ENCODE results near the gene COX4I2. TPM values are rescaled to one million over a fixed set of nuclear protein-coding genes. Genes with fewer than 3 reads are reported as not detected.

Gene COX4I2
- total and polyA plus RNA-seq, 2 of the 8 experiments (the other 6 are each of a cell fraction or from before 2014, with no cell fraction given), result 0.26 TPM; not detected in 1

GRCh38 chr20:31652917-31653396, 15.2 kb downstream of the COX4I2 start:
- Histone ChIP-seq H3K79me1 (ENCODE audit: low read depth, low read length) (no peaks in the 10 kb centered on the region), H2BK12ac (ENCODE audit: low read depth, low read length) (no peak overlapping the region), H2BK20ac (ENCODE audit: low read length) (no peak overlapping the region), H3K56ac (replicated peaks; ENCODE audit: insufficient read length, low read depth, low read length) (no peak overlapping the region), H3K27ac (ENCODE audit: low read depth, low read length) (no peak overlapping the region), H3K79me2 (ENCODE audit: control insufficient read depth in 1 of 2, insufficient read depth in 2 of 2, low read length in 2 of 2) (no peaks in the 10 kb centered on the region), H3K4me2 (ENCODE audit: insufficient read depth in 1 of 2, low read depth in 2 of 2, low read length in 2 of 2) (no peak overlapping the region), H4K8ac (ENCODE audit: extremely low read depth, insufficient read depth, low read length) (no peak overlapping the region), H3K36me3 (ENCODE audit: control insufficient read depth in 2 of 4, insufficient read depth in 4 of 4, low read length in 3 of 4) (no peaks in the 10 kb centered on the region), H3K27me3 (replicated peaks in 1 of 4; ENCODE audit: control insufficient read depth in 3 of 4, extremely low read depth in 1 of 4, insufficient read depth in 3 of 4, low read length in 3 of 4) (no peaks in the 10 kb centered on the region), H4K20me1 (replicated peaks in 1 of 2; ENCODE audit: control insufficient read depth in 1 of 2, insufficient read depth in 2 of 2, low read length in 2 of 2) (no peaks in the 10 kb centered on the region), H3K23me2 (ENCODE audit: low read depth, low read length) (no peaks in the 10 kb centered on the region), H3K14ac (ENCODE audit: insufficient read length) (no peak overlapping the region), H2BK5ac (ENCODE audit: low read depth, low read length) (no peak overlapping the region), H3K4ac (replicated peaks; ENCODE audit: insufficient read length, low read depth, low read length) (no peak overlapping the region), H2BK120ac (replicated peaks; ENCODE audit: low read depth, low read length) (no peak overlapping the region), H3K23ac (ENCODE audit: insufficient read length) (no peak overlapping the region), H2AFZ (ENCODE audit: low read length) (no peak overlapping the region), H3K4me3 (ENCODE audit: extremely low read depth in 1 of 4, insufficient read depth in 2 of 4, low read depth in 3 of 4, low read length in 4 of 4) (no peak overlapping the region), H3K4me1 (replicated peaks in 1 of 4; ENCODE audit: control insufficient read depth in 3 of 4, insufficient read depth in 4 of 4, low read length in 3 of 4) (no peaks in the 10 kb centered on the region), H4K5ac (ENCODE audit: insufficient read length, low read depth, low read length) (no peak overlapping the region), H2AK5ac (ENCODE audit: low read depth, low read length) (no peak overlapping the region), H4K91ac (replicated peaks; ENCODE audit: insufficient read length, low read length) (no peak overlapping the region), H2BK15ac (ENCODE audit: low read length) (no peak overlapping the region), H3K18ac (ENCODE audit: extremely low read depth, low read length) (no peak overlapping the region), H3K9ac (replicated peaks in 1 of 4; ENCODE audit: extremely low read depth in 1 of 4, low read depth in 3 of 4, low read length in 3 of 4) (no peak overlapping the region), H3K9me3 (ENCODE audit: insufficient read depth in 2 of 2, low read depth in 1 of 2, low read length in 1 of 2) (no peaks in the 10 kb centered on the region)
- WGBS, 2 experiments (ENCODE audit: extremely low coverage in 1 of 2, insufficient coverage in 1 of 2, insufficient read length in 1 of 2, insufficient replicate concordance in 2 of 2, low coverage in 1 of 2, low lambda C conversion rate in 2 of 2, missing lambda C conversion rate in 1 of 2), result 87% methylated on average over 5 of the region's 5 CpGs; no CpG with 5 or more reads in 1 of the 2 experiments
- DNase-seq (ENCODE audit: low read depth in 1 of 2, low spot score in 2 of 2) (no peak), FAIRE-seq (no peak)
- ChIA-PET POLR2A (ENCODE audit: partially characterized antibody) (no interaction called here), CTCF (ENCODE audit: partially characterized antibody) (interaction anchor here (0.6 to 2.5 kb wide), 4 partner anchors 11 to 136 kb away, joined by 3 to 10 read pairs (median 7); partner anchors contain the start of gene BCL2L1)
- TF ChIP-seq SP1 (IDR thresholded peaks at IDR 0.05; ENCODE audit: low read depth, low read length) (no peak), CREB1 (IDR thresholded peaks at IDR 0.05) (no peak), YY1 (IDR thresholded peaks at IDR 0.05; ENCODE audit: low read depth, low read length) (no peak), SIN3A (conservative IDR thresholded peaks at IDR 0.05 in 1 of 2, IDR thresholded peaks at IDR 0.05 in 1 of 2; ENCODE audit: low read depth in 1 of 2, low read length in 2 of 2) (no peak), EGR1 (IDR thresholded peaks at IDR 0.05; ENCODE audit: borderline replicate concordance, low read depth, low read length) (no peak), RNF2 (IDR thresholded peaks at IDR 0.05; ENCODE audit: borderline replicate concordance, low read depth, low read length, missing control alignments, poor library complexity, severe bottlenecking) (no peak), PHF8 (conservative IDR thresholded peaks at IDR 0.05; ENCODE audit: low read depth, low read length) (no peak), CHD1 (IDR thresholded peaks at IDR 0.05; ENCODE audit: low read depth, low read length) (no peak), SP2 (IDR thresholded peaks at IDR 0.05; ENCODE audit: low read length) (no peak)

All from H1 (cell line).